ENCODE data around the gene ADD1. TPM values are rescaled to one million over a fixed set of nuclear protein-coding genes. Genes with fewer than 3 reads are reported as not detected.

Gene ADD1
- total RNA-seq, 1 donor from 2014 or later = 231 TPM

DNA sequence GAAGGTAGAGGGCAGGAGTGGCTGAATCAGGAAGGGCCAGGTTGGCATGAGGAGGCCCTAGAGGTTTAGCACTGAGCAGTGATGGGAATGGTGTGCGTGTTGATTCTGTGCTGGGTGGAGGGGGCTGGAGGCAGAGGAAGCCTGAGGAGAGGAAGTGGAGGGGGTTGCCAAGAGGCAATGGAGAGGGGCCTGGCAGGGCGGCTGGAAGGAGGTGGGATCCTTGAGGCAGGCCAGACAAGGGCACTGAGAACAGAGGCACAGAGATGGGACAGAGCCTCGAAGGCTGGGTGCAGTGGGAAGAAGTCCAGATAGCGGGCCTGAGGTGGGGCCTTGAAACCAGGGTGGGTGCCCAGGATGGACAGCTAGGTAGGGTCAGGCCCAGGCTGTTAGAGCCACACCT is 26.5 kb upstream of the ADD1 start:
- ATAC-seq (no peak), DNase-seq (ENCODE audit: missing footprints) (peak; percentile 23)
- intact Hi-C loops (cut with DNase I) = no loop called here

DNA sequence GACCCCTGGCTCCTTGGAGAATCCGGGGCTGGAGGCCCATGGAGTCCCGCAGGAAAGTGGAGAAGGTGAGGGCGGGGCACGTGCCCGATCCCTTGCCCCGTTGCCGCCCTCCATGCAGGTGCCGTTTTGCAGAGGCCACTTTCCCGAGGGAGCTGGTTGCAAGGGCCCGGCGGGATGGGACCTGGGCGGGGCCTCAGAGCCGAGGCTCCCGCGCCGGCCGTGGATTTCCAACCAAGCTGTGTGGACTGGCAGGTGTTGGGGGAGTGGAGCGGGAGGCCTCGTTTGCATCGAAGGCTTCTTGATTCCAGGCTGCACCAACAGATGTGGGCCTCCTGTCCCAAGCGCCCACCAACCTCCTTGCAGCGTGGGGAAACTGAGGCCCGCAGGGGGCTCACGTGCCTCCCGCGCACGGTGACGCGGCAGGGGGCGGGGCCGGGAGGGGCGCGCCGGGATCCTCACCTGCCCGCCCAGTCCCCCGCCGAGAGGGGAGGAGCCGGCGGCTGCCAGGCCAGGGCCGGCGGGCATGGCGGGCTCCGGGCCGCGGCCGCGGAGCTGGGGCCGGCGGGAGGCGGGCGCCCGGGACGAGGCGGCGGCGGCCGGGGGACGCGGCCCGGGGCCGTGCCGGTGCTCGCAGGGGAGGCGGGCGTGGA is 25.8 kb upstream of the ADD1 start:
- ATAC-seq (no peak), DNase-seq (ENCODE audit: missing footprints) (peak; percentile 63)
- intact Hi-C loops (cut with DNase I) = no loop called here

- intact Hi-C loops (cut with DNase I) = no loop called here
- ATAC-seq (no peak), DNase-seq (ENCODE audit: missing footprints) (peak; percentile 68)
Measured at GRCh38 chr4:2818351-2818939, 25.2 kb upstream of the ADD1 start.

DNA sequence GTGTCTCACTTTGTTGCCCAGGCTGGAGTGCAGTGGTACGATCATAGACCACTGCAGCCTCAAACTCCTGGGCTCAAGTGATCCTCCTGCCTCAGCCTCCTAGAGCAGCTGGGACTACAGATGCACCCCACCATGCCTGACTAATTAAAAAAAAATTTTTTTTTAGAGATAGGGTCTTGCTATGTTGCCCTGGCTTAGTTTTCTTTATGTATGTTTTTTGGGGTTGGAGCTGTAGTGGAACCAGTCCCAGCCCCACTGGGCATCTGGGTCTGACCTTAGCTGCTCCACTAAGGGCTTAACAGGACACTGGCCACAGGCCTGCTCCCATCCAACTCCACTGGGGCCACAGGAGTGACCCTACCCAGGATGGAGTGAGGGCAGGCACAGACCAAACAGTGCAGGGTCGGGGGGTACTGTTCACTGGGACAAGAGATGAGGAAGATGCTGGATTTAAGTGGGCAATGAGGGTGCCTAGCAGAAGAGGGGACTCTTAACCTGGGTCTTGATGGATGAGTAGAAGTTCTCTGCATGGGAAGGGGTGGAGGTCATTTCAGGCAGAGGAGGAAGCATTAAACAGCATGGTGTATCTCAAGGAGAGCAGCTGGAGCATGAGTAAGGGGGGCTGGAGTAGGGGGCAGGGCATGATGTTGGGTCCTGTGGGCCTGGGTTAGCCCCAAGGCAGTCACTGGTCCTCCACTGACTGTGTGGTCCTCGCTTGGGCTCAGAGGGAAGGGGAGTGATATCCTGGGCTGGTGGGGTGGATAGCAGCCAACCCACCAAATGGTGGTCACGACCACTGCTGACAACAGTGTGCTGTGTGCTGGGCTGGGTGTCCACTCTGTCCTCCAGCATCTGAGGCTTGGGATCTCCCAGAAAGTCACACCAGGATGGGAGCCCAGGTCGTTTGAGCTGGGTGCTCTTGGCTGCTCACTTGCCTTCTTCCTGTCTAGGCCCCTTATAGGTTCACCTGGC is 24.1 kb upstream of the ADD1 start:
- ATAC-seq = no peak
- intact Hi-C loops (cut with DNase I) = no loop called here
- DNase-seq (ENCODE audit: missing footprints) = peak; percentile 23

- intact Hi-C loops (cut with DNase I) = no loop called here
- peak; percentile 64 for DNase-seq (ENCODE audit: missing footprints)
- ATAC-seq = no peak
Measured at GRCh38 chr4:2820216-2820982, 23.2 kb upstream of the ADD1 start.

DNA sequence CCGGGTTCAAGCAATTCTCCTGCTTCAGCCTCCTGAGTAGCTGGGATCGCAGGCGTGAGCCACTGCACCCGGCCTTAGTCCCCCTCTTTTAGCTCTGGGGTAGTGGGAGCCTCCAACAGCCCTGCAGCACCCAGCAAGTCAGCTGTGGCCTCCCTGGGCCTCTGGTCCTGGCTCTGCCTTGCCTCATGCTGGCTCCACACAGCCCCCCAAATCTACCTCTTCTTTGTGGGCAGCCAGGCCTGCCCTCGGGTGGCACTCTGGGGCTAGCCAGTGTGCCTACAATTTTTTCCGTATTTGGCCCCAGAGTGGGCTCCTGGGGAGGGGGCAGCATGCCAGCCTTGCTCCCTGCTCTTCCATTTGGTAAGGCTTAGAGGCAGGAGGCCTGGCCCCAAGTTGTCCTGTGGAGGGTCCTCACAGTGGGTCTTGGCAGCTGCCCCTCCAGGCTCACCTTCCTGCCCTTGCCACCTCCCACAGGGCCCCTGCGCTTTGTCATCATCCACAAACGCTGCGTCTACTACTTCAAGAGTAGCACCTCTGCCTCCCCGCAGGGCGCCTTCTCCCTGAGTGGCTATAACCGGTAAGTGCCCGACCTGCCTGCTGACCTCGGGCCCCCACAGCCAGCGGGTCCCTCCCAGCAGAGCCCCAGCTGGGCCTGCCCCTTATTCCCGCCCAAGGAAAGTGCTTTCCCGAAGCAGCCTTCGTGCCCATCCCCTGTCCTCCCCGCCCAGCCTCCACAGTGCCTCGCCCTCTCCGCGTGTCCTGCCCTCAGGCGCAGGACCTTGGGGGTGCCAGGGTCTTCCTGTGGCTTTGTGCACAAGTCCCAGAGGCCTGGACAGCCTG is 21.0 kb upstream of the ADD1 start:
- DNase-seq (ENCODE audit: missing footprints) = peak; percentile 25

DNA sequence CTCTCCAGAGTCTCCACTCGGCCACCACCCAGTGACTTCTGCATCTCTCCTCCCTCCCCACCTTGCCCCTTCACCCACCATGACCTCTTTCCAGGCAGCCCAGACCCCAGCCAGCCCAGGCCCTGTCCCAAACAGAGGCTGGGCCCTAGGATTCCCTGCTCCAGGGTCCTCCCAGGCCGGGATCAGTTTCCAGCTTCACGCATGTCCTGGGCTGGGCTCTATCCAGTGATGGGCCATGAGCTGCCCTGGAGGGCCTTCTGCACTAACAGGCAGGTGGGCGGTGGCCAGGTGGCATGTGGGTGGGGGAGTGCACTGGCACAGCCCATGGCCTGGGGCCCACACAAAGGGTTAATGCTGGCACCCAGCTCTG is 20.4 kb upstream of the ADD1 start:
- no peak for ATAC-seq
- DNase-seq (ENCODE audit: missing footprints) = peak; percentile 74

More for the DNA sequence above, 21.0 kb upstream of the ADD1 start:
- intact Hi-C loops (cut with DNase I) = no loop called here
- no peak for ATAC-seq

GRCh38 chr4:2823671-2824328 is 19.8 kb upstream of the ADD1 start:
- intact Hi-C loops (cut with DNase I) = no loop called here
- ATAC-seq (peak; percentile 35), DNase-seq (ENCODE audit: missing footprints) (no peak)

More for the DNA sequence above, 20.4 kb upstream of the ADD1 start:
- intact Hi-C loops (cut with DNase I) = no loop called here

DNA sequence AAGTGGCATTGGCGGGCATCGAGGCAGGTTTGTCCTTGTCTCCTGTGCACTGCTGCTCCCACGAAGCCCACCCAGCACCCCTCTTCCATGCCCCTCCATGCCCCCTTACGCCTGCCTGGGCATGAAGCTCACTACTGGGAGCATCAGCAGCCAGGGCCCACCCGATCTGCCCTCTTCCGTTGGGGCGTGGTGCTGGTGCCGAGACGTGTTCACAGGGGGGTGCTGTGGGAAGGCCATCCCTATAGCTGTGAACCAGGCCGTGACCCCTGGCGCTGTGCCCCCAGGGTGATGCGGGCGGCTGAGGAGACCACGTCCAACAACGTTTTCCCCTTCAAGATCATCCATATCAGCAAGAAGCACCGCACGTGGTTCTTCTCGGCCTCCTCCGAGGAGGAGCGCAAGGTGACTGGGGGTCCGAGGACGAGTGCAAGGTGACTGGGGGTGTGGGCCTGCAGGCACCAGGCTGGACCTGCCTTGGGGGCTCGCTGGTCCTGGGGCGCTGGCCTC is 19.3 kb upstream of the ADD1 start:
- ATAC-seq = no peak
- intact Hi-C loops (cut with DNase I) = no loop called here
- DNase-seq (ENCODE audit: missing footprints) = peak; percentile 43

GRCh38 chr4:2824836-2825381 is 18.7 kb upstream of the ADD1 start:
- DNase-seq (ENCODE audit: missing footprints) (peak; percentile 62), ATAC-seq (peak; percentile 67)
- intact Hi-C loops (cut with DNase I) = no loop called here

DNA sequence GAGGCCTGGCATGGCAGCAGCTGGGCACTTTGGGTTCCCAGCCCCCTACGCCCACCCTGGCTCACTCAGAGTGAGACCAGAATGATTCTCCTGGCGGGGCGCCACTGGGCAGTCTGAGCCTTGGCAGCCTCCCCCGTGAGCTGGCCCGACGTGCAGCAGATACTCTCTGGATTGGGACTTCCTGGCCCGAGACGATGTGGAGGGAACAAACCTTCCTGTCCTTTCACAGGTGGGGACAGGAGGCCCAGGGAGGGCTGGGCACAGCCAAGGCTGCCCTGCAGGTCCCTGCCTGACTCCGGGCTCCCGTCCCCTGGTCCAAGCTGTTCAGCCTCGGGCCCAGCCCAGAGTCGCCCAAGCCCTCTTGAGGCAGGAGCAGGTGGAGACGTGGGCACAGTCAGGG is 17.9 kb upstream of the ADD1 start:
- DNase-seq (ENCODE audit: missing footprints) (peak; percentile 68), ATAC-seq (peak; percentile 22)
- intact Hi-C loops (cut with DNase I) = no loop called here

DNA sequence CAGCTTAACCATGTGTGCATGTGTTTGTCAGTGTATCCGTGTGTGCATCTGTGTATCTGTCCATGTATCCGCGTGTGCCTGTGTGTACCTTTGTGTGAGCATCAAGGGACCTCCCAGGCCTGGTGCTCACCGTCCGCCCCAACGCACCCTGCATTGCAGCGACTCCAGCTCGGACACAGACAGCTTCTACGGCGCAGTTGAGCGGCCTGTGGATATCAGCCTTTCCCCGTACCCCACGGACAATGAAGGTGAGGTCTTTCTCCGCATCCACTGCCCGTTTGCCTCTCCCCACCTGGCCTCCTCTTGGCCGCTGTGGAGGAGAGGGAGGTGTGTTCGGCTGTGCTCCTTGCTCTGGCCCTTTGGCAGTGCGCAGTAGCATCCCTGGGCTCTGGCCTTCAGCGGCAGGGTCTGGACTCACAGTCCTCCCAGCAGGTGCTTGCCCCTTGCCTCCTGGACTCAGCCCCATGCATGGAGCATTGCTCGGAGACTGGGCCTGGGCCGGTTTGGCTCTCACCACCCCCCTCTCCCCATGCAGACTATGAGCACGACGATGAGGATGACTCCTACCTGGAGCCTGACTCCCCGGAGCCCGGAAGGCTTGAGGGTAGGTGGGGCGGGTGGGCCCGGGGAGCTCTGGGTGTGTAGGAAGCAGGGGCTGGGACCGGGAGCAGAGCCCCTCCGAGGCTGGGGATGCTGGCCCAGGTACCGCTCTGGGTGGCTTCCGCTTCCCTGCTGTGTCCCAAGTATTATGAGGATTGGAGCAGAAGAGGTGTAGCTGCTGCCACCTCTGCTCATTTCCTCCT is 16.4 kb upstream of the ADD1 start:
- ATAC-seq (no peak), DNase-seq (ENCODE audit: missing footprints) (peak; percentile 30)
- intact Hi-C loops (cut with DNase I) = no loop called here

GRCh38 chr4:2827874-2828751 is 15.5 kb upstream of the ADD1 start:
- peak; percentile 56 for DNase-seq (ENCODE audit: missing footprints)
- intact Hi-C loops (cut with DNase I) = no loop called here
- no peak for ATAC-seq

DNA sequence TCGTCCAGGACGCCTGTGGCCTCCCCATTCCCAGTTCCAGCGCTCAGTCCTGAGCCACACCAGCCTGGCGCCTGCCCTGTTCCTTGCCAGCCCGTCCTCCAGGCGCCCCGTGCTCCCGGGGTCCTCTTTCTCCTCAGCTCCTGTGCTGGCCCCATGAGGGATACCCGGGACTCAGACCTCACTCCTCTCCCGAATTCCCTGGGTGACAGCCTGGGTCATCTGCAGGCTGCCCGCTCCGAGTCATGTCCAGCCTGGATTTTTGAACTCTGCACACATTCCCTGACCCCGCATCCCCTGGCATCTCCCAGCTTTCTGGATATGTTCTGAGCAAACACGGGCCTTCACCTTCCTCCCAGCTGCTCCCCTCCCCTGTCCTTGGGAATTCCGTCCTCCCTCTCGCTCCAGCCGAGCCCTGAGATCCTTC is 14.9 kb upstream of the ADD1 start:
- intact Hi-C loops (cut with DNase I) = no loop called here
- ATAC-seq (no peak), DNase-seq (ENCODE audit: missing footprints) (no peak)

DNA sequence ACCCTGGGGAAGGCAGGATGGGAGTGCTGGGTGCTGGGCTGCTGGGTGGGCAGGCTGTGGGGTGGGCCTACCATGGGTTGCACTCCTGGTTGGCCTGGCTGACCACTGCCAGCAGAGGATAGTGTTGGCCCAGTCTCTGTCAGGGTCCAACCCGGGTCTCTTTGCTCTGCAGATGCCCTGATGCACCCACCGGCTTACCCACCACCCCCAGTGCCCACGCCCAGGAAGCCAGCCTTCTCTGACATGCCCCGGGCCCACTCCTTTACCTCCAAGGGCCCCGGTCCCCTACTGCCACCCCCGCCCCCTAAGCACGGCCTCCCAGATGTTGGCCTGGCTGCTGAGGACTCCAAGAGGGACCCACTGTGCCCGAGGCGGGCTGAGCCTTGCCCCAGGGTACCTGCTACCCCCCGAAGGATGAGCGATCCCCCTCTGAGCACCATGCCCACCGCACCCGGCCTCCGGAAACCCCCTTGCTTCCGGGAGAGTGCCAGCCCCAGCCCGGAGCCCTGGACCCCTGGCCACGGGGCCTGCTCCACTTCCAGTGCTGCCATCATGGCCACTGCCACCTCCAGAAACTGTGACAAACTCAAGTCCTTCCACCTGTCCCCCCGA is 14.2 kb upstream of the ADD1 start:
- intact Hi-C loops (cut with DNase I) = no loop called here
- peak; percentile 59 for DNase-seq (ENCODE audit: missing footprints)

More for the DNA sequence above, 14.2 kb upstream of the ADD1 start:
- ATAC-seq = no peak
